A673 (cell line): ENCODE results near the gene PDZD8.

Experiments used
- CTCF ChIP-seq: fragments of 300-800, 200-600 bp; sonication (generic); conservative IDR thresholded peaks from 2 replicates; pipeline ENCODE4 v1.5.1; 2017; ENCODE audit warnings: low read depth, mild to moderate bottlenecking, antibody characterized with exemption, low read length, moderate library complexity, mixed read lengths
- EZH2 ChIP-seq: fragments of 200-600 bp; sonication (generic); IDR thresholded peaks from 2 replicates; pipeline ENCODE4 v1.6.1; 2017; ENCODE audit warnings: borderline replicate concordance, low read depth, mild to moderate bottlenecking, mixed read lengths, antibody characterized with exemption, low read length; ENCODE audit not compliant: poor library complexity, severe bottlenecking

- no peak for TF ChIP-seq CTCF
- no peak for TF ChIP-seq EZH2
Observed at GRCh38 chr10:117334066-117334465, 41.2 kb downstream of the PDZD8 start.
